ENCODE results near the gene RYR2.
A peak's percentile ranks its signal among the peaks of the same experiment; 100 is the strongest.
"Not testable (repeated sequence)": the region's sequence is repeated elsewhere in the genome, so short reads cannot be mapped to it uniquely, and the experiment has no call there.

Gene RYR2

GRCh38 chr1:237367758-237368157, 325.8 kb downstream of the RYR2 start:
- no peak for DNase-seq (ENCODE audit: low read depth, low spot score)
- no peak overlapping the region for H3K4me3 ChIP-seq (ENCODE audit: low read length)

DNA sequence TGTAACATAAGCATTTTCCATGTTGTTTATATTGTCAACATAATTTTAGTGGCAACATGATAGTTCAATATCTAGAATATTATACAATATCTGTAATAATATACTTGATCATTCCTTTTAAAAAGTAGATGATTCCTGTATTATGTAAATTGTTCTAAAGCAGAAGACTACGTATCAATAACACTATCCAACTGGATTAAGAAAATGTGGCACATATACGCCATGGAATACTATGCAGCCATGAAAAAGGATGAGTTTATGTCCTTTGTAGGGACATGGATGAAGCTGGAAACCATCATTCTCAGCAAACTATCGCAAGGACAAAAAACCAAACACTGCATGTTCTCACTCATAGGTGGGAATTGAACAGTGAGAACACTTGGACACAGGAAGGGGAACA, 329.5 kb downstream of the RYR2 start:
- DNase-seq (ENCODE audit: low read depth, low spot score); H3K4me3 ChIP-seq (ENCODE audit: low read length): not testable (repeated sequence)

DNA sequence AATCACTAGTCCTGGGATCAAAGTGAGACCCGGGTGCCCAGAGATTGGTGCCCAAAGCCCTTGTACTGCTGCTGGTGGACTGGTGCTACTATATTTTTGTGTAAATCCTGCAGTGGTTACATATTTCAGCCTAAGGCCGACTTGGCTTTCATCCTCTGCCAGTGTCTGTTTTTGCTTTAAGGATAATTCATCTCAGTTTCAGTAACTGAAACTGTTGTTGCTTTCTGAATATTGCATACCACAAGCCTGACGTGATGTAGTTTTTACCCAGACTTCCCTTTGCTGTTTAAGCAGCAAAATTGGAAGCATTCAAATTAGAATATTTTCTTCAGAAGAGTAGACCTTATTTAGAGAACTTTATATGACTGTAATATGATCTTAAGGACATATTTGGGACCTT, 341.8 kb downstream of the RYR2 start:
- no peak overlapping the region for H3K4me3 ChIP-seq (ENCODE audit: low read length)
- no peak for DNase-seq (ENCODE audit: low read depth, low spot score)

DNA sequence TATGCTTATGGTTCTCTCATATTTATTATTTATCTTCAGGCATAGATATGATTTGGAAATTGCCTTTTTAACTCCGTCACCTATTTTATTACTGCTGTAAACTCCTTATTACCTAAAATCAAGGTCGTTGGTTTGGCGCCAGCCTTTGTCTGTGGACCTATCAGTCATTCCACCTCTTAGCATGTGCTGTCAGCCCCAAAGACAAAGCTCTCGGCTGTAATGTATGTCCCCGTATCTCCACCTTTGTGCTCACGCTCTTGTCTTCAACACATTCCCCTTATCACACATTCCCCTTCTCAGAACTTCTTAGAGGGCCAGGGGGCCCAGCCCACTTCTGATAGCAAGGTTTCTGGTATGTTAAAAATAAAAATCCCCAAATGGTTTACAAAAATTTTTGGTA, 342.2 kb downstream of the RYR2 start:
- no peak for DNase-seq (ENCODE audit: low read depth, low spot score)
- H3K4me3 ChIP-seq (ENCODE audit: low read length) = no peak overlapping the region

DNA sequence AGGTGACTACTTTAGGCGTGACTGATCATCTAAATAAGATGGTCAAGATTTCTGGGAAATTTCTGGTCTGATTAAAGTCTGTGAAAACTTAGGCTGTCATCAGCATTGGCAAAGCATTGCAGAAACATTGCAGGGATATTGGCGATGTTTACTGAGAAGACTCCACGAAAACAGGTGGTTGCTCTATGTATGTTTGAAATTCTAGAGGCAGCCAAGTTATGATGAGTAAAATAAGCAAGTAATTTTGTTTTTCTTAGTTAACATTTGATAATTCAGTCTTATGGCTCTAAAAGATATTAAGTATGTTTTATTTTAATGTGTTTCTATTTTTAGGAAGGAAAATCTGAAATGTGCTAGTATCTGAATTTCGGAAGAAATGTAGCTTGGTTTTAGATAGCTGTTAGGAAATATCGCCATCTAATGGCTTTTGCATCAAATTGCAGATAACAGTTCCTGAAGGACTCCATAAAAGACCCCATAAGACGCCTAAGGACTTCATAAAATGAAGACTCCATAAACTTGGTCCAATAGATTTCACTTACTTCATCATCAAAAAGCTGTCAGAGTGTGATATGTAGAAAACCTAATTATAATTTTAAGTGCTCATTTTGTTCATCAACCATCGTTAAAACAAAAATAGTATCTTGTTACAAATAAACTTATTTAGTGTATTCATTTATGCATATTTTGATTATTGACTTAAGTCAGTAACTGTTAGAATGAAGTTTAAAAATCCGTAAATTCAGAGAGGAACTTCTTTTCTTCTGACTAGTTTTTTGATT, 344.6 kb downstream of the RYR2 start:
- peak; percentile 37 for DNase-seq (ENCODE audit: low read depth, low spot score)
- no peak overlapping the region for H3K4me3 ChIP-seq (ENCODE audit: low read length)

GRCh38 chr1:237387144-237387505, 345.1 kb downstream of the RYR2 start:
- DNase-seq (ENCODE audit: low read depth, low spot score) = no peak
- no peak overlapping the region for H3K4me3 ChIP-seq (ENCODE audit: low read length)

GRCh38 chr1:237390823-237391222, 348.8 kb downstream of the RYR2 start:
- no peak for DNase-seq (ENCODE audit: low read depth, low spot score)
- H3K4me3 ChIP-seq (ENCODE audit: low read length) = no peak overlapping the region

- no peak overlapping the region for H3K4me3 ChIP-seq (ENCODE audit: low read length)
- no peak for DNase-seq (ENCODE audit: low read depth, low spot score)
Observed at GRCh38 chr1:237393632-237394031, 351.6 kb downstream of the RYR2 start.

DNA sequence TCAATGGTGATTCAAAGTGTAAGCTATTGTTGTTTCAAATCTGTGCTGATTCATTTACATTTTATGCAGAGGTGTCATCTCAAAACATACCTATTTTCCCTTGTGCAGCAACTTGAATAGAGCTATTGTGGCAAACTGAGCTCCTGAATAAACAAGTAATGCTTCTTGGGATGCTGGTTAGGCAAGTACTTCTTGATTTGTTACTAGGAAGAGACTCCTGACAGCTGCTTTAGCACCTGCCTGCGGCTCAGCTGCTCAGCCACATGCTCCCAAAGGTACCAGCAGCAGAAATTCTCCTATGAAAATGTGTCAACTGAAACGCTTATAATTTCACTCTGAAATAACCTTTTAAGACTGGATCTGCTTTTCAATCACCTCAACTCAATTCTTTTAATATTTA, 352.3 kb downstream of the RYR2 start:
- no peak for DNase-seq (ENCODE audit: low read depth, low spot score)

DNA sequence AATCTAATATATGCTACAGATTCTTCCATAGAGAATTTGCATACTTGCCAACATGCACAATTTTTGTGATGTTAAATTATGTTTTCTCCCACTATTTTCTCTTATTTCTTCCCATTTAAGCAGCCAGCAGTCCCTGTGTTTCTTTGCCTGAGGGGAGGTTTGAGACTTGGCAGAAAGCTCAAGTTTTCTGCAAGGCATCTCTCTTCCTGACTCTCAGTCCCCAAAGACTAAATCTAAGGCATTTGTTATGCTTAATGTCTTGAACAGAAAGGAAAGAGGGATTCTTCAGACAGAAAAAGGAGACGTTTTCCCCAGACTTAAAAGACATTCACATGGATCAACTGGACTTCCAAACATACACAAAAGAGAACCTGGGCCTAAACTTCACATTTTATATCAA, 354.4 kb downstream of the RYR2 start:
- DNase-seq (ENCODE audit: low read depth, low spot score) = no peak

More for the DNA sequence above, 352.3 kb downstream of the RYR2 start:
- H3K4me3 ChIP-seq (ENCODE audit: low read length) = no peak overlapping the region

GRCh38 chr1:237398751-237399150, 356.8 kb downstream of the RYR2 start:
- no peak for DNase-seq (ENCODE audit: low read depth, low spot score)
- no peak overlapping the region for H3K4me3 ChIP-seq (ENCODE audit: low read length)

More for the DNA sequence above, 354.4 kb downstream of the RYR2 start:
- H3K4me3 ChIP-seq (ENCODE audit: low read length) = no peak overlapping the region

- H3K4me3 ChIP-seq (ENCODE audit: low read length) = no peak overlapping the region
- no peak for DNase-seq (ENCODE audit: low read depth, low spot score)
Observed at GRCh38 chr1:237405912-237406311, 363.9 kb downstream of the RYR2 start.

DNA sequence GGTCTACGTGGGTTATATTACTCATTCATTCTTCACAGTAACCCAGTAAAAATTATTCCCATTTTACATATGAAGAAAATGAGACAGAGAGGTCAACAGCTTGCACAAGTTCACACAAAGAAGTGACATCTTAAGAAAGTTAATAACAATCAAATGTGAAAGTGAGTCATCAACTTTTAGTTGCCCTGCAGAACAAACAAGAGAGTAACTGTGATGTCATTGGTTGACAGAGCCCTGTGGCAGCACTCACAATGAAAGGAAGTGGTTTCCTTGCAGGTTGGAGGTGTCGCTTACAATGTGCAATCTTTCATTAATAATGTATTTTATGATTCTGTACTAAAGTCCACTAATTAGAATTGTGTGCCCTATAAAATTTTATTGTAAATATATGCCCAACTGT, 369.6 kb downstream of the RYR2 start:
- H3K4me3 ChIP-seq (ENCODE audit: low read length) = no peak overlapping the region
- peak; percentile 51 for DNase-seq (ENCODE audit: low read depth, low spot score)

DNA sequence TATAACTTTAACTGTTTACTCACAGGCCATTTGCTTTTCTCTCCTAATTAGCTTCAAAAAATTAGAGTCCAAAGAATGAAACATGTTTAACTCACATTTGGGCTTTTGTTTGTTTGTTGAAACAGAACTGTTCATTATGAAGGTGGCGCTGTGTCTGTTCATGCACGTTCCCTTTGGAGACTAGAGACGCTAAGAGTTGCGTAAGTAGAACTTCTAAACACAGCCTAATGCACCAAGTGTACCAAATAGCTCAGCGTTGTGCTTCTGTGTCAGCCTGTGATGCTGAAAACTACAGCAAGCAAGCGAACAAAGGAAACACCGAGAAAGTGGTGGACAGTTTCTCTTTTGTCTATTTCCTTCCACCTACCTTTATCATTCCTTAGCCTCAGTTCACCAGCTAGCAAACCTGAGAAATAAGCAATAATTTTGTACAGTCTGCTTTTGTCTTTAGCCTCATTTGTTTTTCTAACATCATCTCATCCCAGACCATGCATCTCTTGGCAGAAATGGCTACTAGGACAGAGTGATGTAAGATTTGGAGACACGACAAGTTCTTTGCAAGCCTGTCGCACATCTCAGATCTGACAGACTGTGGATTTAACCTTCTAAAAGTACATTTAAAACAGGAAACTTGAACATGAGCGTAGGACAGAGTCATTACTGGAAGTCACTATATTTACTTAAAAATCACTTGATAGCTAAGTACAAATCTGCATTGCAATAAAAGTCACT, 375.1 kb downstream of the RYR2 start:
- H3K4me3 ChIP-seq (ENCODE audit: low read length) = no peak overlapping the region
- no peak for DNase-seq (ENCODE audit: low read depth, low spot score)

DNA sequence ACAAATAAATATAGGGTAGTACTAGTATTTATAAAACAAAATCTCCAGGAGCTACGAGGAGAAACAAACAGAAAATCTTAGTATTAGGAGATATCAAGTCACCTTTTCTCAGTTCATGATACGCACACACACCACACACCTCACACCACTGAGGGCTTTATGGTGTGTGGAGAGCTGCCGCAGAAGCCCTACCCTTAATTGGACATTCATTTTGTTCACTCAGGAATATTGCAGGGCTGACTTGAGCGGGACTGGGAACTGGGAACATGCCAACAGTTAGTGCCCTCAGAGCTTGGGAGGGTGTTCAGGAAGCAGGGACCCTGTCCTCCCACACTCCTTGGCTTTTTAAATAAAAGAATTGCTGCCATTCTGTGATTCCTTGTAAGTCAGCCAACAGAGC, 386.8 kb downstream of the RYR2 start:
- H3K4me3 ChIP-seq (ENCODE audit: low read length) = no peak overlapping the region
- DNase-seq (ENCODE audit: low read depth, low spot score) = no peak

- no peak for DNase-seq (ENCODE audit: low read depth, low spot score)
- H3K4me3 ChIP-seq (ENCODE audit: low read length) = no peak overlapping the region
Observed at GRCh38 chr1:237429252-237429651, 387.3 kb downstream of the RYR2 start.

DNA sequence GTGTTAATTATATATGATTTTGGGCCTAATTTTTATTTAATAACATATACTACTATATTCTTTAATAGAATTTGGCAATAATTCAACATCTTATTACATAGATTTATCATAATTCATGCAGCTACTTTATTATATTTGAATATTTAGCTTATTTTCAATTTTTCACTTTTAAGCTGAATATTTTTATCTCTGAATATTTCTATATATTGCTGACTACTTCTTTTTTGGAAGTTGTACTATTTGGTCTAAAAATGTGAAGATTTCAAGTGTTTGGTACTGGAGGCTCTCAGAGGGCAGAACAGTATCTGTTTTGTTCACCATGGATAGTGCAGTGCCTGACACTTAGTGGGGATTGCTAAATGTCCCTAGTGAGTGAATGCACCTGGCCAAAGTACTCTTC, 389.5 kb downstream of the RYR2 start:
- no peak for DNase-seq (ENCODE audit: low read depth, low spot score)
- H3K4me3 ChIP-seq (ENCODE audit: low read length) = no peak overlapping the region

- DNase-seq (ENCODE audit: low read depth, low spot score) = no peak
Observed at GRCh38 chr1:237440346-237440745, 398.4 kb downstream of the RYR2 start.

GRCh38 chr1:237444120-237444790, 402.3 kb downstream of the RYR2 start:
- no peak for DNase-seq (ENCODE audit: low read depth, low spot score)

More at GRCh38 chr1:237440346-237440745, 398.4 kb downstream of the RYR2 start:
- no peak overlapping the region for H3K4me3 ChIP-seq (ENCODE audit: low read length)

DNA sequence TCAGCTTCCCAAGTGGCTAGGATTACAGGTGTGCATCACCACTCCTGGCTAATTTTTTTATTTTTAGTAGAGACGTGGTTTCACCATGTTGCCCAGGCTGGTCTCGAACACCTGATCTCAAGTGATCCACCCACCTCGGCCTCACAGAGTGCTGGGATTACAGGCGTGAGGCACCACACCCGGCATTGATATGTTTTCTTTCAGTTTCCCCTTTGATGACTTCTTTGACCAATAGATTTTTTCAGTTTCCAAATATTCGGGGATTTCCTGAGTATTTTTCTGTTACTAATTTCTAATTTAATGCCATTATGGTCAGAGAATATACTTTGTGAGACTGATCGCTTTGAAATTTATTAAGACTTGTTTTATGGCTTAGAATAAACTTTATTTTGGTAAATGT, 406.1 kb downstream of the RYR2 start:
- DNase-seq (ENCODE audit: low read depth, low spot score) = no peak
- H3K4me3 ChIP-seq (ENCODE audit: low read length) = no peak overlapping the region

More at GRCh38 chr1:237444120-237444790, 402.3 kb downstream of the RYR2 start:
- H3K4me3 ChIP-seq (ENCODE audit: low read length) = no peak overlapping the region

Measured in Jurkat, Clone E6-1 (cell line).